PC-3 (cell line): ENCODE measurements around the gene ETV3L. TPM values are rescaled to one million over a fixed set of nuclear protein-coding genes. Genes with fewer than 3 reads are reported as not detected.
A peak's percentile ranks its signal among the peaks of the same experiment; 100 is the strongest.
"Not testable (repeated sequence)": the region's sequence is repeated elsewhere in the genome, so short reads cannot be mapped to it uniquely, and the experiment has no call there.

ENCODE experiments used
- ATAC-seq: fragments of 200-7000 bp; cut with Tn5 transposase; 2 replicates; pipeline ENCODE4 v1.9.1; 2020; ENCODE audit warnings: mild to moderate bottlenecking, moderate library complexity
- BruUV-seq: library from RNA; stranded (reverse); fragments of 400-500 nt; replicated peaks from 2 replicates; lab custom pipeline; 2021; lab: Mats Ljungman, UMichigan
- CTCF ChIA-PET: fragments of 300-600 bp; sonication (Branson Sonifier 250); formaldehyde crosslinking; loops from one replicate; lab custom pipeline; 2022; ENCODE audit warnings: antibody characterized with exemption; lab: Charles Lee
- POLR2A ChIA-PET: fragments of 300-600 bp; sonication (Branson Sonifier 250); formaldehyde crosslinking; loops from one replicate; lab custom pipeline; 2022; ENCODE audit warnings: antibody characterized with exemption; ENCODE audit not compliant: unreplicated experiment; lab: Charles Lee
- DNase-seq: peaks from one replicate; pipeline ENCODE4 v3.0.0-alpha.2; 2015
- H2AFZ ChIP-seq: fragments of 300-600 bp; sonication (generic); 2 replicates; pipeline ENCODE4 v1.6.0; 2016; ENCODE audit warnings: antibody characterized with exemption, low read length
- H3F3A ChIP-seq: fragments of 300-600 bp; sonication (generic); one replicate; pipeline ENCODE4 v1.6.0; 2017; ENCODE audit warnings: antibody characterized with exemption, low read length, control low read depth, mild to moderate bottlenecking; ENCODE audit not compliant: unreplicated experiment
- H3K27ac ChIP-seq: fragments of 300-600 bp; sonication (generic); 2 replicates; pipeline ENCODE4 v1.5.1; 2016; ENCODE audit warnings: mild to moderate bottlenecking, low read length
- H3K27me3 ChIP-seq: fragments of 300-600 bp; sonication (generic); 2 replicates; pipeline ENCODE4 v1.6.1; 2016; ENCODE audit warnings: low read length, mixed read lengths
- H3K36me3 ChIP-seq: fragments of 300-600 bp; sonication (generic); 2 replicates; pipeline ENCODE4 v1.6.1; 2016; ENCODE audit warnings: low read depth, mixed run types, low read length, mixed read lengths
- H3K4me1 ChIP-seq: fragments of 300-600 bp; sonication (generic); 2 replicates; pipeline ENCODE4 v1.5.1; 2016; ENCODE audit warnings: low read length; ENCODE audit not compliant: insufficient read depth
- H3K4me2 ChIP-seq: fragments of 300-600 bp; sonication (generic); 2 replicates; pipeline ENCODE4 v1.6.0; 2016; ENCODE audit warnings: low read length
- H3K4me3 ChIP-seq: fragments of 300-600 bp; sonication (generic); 2 replicates; pipeline ENCODE4 v1.5.1; 2016; ENCODE audit warnings: mild to moderate bottlenecking, low read length, mixed read lengths
- H3K79me2 ChIP-seq: fragments of 300-600 bp; sonication (generic); 2 replicates; pipeline ENCODE4 v1.6.1; 2017; ENCODE audit warnings: low read length, mixed read lengths
- H3K9ac ChIP-seq: fragments of 300-600 bp; sonication (generic); 2 replicates; pipeline ENCODE4 v1.6.0; 2016; ENCODE audit warnings: mild to moderate bottlenecking, low read length
- H3K9me2 ChIP-seq: fragments of 300-600 bp; sonication (generic); replicated peaks from 2 replicates; pipeline ENCODE4 v1.6.1; 2016; ENCODE audit warnings: mixed run types, low read length, mixed read lengths
- H3K9me3 ChIP-seq: fragments of 300-600 bp; sonication (generic); 2 replicates; pipeline ENCODE4 v1.6.1; 2016; ENCODE audit warnings: low read length, mixed read lengths
- H4K20me1 ChIP-seq: fragments of 300-600 bp; sonication (generic); 2 replicates; pipeline ENCODE4 v1.6.1; 2016; ENCODE audit warnings: low read length, mixed read lengths
- EZH2 ChIP-seq: fragments of 300-600 bp; sonication (generic); IDR thresholded peaks from one replicate; pipeline ENCODE4 v1.6.1; 2017; ENCODE audit warnings: antibody characterized with exemption, mild to moderate bottlenecking, low read length; ENCODE audit not compliant: unreplicated experiment
- EZH2phosphoT487 ChIP-seq: fragments of 300-600 bp; sonication (generic); IDR thresholded peaks from 2 replicates; pipeline ENCODE4 v1.6.1; 2018; ENCODE audit warnings: mild to moderate bottlenecking, antibody characterized with exemption, low read length, borderline replicate concordance
- intact Hi-C: fragments of 100-400 bp; cut with micrococcal nuclease; formaldehyde crosslinking; loops from 2 replicates; pipeline ENCODE4 v1.9.0; 2023
- total RNA-seq: library from RNA; depleted of rRNA; stranded (reverse); fragments of >200 nt; gene quantifications from 2 replicates; pipeline ENCODE4 v1.2.3, GENCODE V29; 2014
- TF ChIP-seq, protein P1 (sequence below): fragments of 300-600 bp; sonication (generic); conservative IDR thresholded peaks from 2 replicates; pipeline ENCODE4 v1.5.1; 2017; ENCODE audit warnings: antibody characterized with exemption, low read depth, mild to moderate bottlenecking, low read length

Gene ETV3L
- total RNA-seq, 1 experiment from 2014 or later: not detected

DNA sequence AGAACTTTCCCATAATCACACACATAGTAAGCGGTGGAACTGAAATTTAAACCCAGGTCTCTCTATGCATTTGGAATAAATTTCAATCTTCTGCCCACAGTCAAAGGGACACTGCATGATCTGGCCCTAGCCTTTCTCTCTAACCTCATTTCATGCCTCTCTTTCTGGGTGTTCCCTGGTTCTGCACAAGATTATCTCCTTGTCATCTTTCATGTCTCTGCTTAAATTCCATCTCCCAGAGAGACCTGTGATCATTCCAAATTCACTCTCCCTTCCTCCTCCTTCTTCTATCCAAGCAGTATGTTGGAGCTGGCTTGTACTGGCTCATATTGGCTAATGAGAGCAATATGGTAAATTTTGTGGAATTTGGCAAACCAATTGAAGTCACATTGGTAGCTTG, 22.2 kb downstream of the ETV3L start:
- POLR2A ChIA-PET: no interaction called here
- Histone ChIP-seq H3K27ac (no peak overlapping the region), H3K4me3 (no peak overlapping the region), H3K36me3 (no peaks in the 10 kb centered on the region), H3K9me2 (no peaks in the 10 kb centered on the region), H3F3A (no peaks in the 10 kb centered on the region), H3K27me3 (peaks cover 26% of the 10 kb centered on the region), H3K79me2 (no peaks in the 10 kb centered on the region), H4K20me1 (no peaks in the 10 kb centered on the region), H3K4me1 (no peaks in the 10 kb centered on the region), H3K4me2 (no peak overlapping the region), H2AFZ (no peak overlapping the region), H3K9me3 (no peaks in the 10 kb centered on the region), H3K9ac (no peak overlapping the region)
- intact Hi-C loops: no loop called here
- BruUV-seq: no TSS peak
- DNase-seq (no peak), ATAC-seq (no peak)
- CTCF ChIA-PET: no interaction called here
- no peak for TF ChIP-seq EZH2phosphoT487
- TF ChIP-seq, protein P1, sequence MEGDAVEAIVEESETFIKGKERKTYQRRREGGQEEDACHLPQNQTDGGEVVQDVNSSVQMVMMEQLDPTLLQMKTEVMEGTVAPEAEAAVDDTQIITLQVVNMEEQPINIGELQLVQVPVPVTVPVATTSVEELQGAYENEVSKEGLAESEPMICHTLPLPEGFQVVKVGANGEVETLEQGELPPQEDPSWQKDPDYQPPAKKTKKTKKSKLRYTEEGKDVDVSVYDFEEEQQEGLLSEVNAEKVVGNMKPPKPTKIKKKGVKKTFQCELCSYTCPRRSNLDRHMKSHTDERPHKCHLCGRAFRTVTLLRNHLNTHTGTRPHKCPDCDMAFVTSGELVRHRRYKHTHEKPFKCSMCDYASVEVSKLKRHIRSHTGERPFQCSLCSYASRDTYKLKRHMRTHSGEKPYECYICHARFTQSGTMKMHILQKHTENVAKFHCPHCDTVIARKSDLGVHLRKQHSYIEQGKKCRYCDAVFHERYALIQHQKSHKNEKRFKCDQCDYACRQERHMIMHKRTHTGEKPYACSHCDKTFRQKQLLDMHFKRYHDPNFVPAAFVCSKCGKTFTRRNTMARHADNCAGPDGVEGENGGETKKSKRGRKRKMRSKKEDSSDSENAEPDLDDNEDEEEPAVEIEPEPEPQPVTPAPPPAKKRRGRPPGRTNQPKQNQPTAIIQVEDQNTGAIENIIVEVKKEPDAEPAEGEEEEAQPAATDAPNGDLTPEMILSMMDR: no peak
- TF ChIP-seq EZH2: no peak

DNA sequence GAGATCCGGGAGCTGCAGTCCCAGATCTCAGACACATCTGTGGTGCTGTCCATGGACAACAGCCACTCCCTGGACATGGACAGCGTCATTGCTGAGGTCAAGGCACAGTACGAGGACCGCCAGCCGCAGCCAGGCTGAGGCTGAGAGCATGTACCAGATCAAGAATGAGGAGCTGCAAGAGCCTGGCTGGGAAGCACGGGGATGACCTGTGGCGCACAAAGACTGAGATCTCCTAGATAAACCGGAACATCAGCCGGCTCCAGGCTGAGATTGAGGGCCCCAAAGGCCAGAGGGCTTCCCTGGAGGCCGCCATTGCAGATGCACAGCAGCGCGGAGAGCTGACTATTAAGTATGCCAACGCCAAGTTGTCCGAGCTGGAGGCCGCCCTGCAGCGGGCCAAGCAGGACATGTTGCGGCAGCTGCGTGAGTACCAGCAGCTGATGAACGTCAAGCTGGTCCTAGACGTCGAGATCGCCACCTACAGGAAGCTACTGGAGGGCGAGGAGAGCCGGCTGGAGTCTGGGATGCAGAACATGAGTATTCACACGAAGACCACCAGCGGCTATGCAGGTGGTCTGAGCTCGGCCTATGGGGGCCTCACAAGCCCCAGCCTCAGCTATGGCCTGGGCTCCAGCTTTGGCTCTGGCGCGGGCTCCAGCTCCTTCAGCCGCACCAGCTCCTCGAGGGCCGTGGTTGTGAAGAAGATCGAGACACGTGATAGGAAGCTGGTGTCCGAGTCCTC, 25.5 kb downstream of the ETV3L start:
- no peaks in the 10 kb centered on the region for H3F3A ChIP-seq
- H3K27ac ChIP-seq: no peak overlapping the region
- TF ChIP-seq, protein P1: peak; percentile 64
- no peak for TF ChIP-seq EZH2
- H3K4me1 ChIP-seq: no peaks in the 10 kb centered on the region
- no peaks in the 10 kb centered on the region for H3K36me3 ChIP-seq
- intact Hi-C loops: no loop called here
- no peaks in the 10 kb centered on the region for H4K20me1 ChIP-seq
- DNase-seq: peak; percentile 49
- no peak overlapping the region for H3K9ac ChIP-seq
- H3K9me3 ChIP-seq: no peaks in the 10 kb centered on the region
- H3K4me2 ChIP-seq: peak overlapping the region; percentile 43; the same call in 1 of the 2 replicates
- POLR2A ChIA-PET: no interaction called here
- no peaks in the 10 kb centered on the region for H3K79me2 ChIP-seq
- no TSS peak for BruUV-seq
- H3K4me3 ChIP-seq: no peak overlapping the region
- CTCF ChIA-PET: interaction anchor here (0.8 kb wide), 1 partner anchor 16 kb away, joined by 3 read pairs; no protein-coding TSS in a partner anchor
- no peaks in the 10 kb centered on the region for H3K9me2 ChIP-seq
- H2AFZ ChIP-seq: peak overlapping the region; percentile 62
- peak; percentile 35; the same call in 1 of the 2 replicates for ATAC-seq
- H3K27me3 ChIP-seq: peaks cover 47% of the 10 kb centered on the region

DNA sequence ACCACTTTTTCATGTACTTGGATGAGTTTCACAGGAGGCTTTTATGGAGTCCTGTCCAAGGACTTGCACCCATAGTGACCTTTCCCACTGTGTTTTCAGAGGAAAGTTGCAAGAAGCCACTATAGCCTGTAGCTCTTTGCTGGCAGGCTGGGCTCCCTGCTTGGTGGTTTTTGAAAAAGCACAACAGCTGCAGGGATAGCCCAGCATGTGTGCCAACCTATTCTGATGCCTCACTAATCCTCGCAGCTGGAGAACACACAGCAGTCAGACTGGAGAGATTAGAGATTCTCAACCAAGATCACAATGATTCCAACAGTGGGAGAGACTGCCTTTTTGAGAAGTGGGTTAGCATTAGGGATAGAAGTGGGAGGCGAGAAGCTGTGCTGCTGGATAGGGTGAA, 30.0 kb downstream of the ETV3L start:
- H3K9me2 ChIP-seq: no peaks in the 10 kb centered on the region
- H3K9ac ChIP-seq: no peak overlapping the region
- no peaks in the 10 kb centered on the region for H3K9me3 ChIP-seq
- H3K4me2 ChIP-seq: no peak overlapping the region
- H4K20me1 ChIP-seq: no peaks in the 10 kb centered on the region
- H2AFZ ChIP-seq: no peak overlapping the region
- H3K4me3 ChIP-seq: no peak overlapping the region
- CTCF ChIA-PET: no interaction called here
- H3K27me3 ChIP-seq: peaks cover 51% of the 10 kb centered on the region
- no peak overlapping the region for H3K27ac ChIP-seq
- TF ChIP-seq, protein P1: no peak
- TF ChIP-seq EZH2phosphoT487 (no peak), EZH2 (no peak)
- no peaks in the 10 kb centered on the region for H3K36me3 ChIP-seq
- BruUV-seq: no TSS peak
- DNase-seq (no peak), ATAC-seq (no peak)
- no peaks in the 10 kb centered on the region for H3F3A ChIP-seq
- no peaks in the 10 kb centered on the region for H3K79me2 ChIP-seq
- no peaks in the 10 kb centered on the region for H3K4me1 ChIP-seq
- POLR2A ChIA-PET: no interaction called here
- intact Hi-C loops: no loop called here

DNA sequence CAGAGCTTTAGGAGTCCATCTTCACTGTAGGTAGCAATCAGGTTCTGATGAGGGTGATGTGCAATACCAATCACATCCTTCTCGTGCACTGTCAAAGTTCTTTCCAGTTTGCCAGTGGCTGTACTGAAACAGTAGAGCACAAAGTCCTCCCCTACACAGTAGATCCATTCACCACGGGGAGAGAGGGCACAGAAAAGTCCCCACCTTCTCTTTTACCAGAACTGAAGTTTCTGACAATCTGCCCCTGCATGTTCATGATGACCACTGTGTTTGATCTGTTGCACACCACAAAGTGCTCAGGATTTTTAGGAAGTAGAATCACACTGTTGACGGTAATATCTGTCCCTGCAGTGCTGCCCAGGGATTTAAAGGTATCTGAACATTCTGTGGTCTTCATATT, 40.4 kb downstream of the ETV3L start:
- peaks cover 51% of the 10 kb centered on the region for H3K27me3 ChIP-seq
- H3K79me2 ChIP-seq, DNase-seq, ATAC-seq, H2AFZ ChIP-seq, CTCF ChIA-PET, H4K20me1 ChIP-seq, H3F3A ChIP-seq, H3K9ac ChIP-seq, H3K4me1 ChIP-seq, intact Hi-C loops, H3K4me3 ChIP-seq, H3K9me2 ChIP-seq, H3K36me3 ChIP-seq, POLR2A ChIA-PET, BruUV-seq, H3K27ac ChIP-seq, H3K9me3 ChIP-seq, H3K4me2 ChIP-seq: not testable (repeated sequence)
